HG02938 (cell line): ENCODE data around the gene USP6NL.

ENCODE experiments used
- ATAC-seq: cut with Tn5 transposase; IDR thresholded peaks from one replicate; pipeline ENCODE4 v1.9.1; 2021; ENCODE audit warnings: mild to moderate bottlenecking, moderate library complexity; ENCODE audit not compliant: unreplicated experiment

USP6NL gene

DNA sequence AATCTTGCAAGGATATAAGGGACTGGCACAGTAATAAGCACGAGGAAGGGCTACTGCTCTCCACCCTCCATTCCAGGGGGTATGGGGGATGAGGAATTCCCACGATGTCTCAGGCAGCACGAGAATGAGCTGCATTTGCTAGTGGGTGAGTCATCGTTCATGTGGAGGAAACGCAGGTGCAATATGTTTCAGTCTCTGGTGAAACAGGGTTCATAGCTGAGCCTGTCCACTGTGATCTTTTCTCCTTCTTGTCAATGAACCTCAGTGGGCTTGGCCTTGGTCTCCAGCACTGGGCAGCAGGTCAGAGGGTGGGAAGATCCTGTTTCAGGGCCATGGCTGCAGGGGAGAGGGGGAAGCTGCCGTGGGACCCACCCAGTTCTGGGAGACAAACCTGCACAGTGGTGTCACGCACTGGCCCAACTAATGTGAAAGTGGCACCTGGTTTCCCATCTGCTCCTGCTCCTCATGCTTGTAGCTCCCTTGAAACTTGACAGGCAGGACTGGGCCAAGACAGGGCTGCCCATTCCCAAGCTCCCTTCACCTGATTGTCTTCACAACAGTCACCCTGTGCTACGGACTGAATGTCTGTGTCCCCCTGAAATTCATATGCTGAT, 181.9 kb downstream of the USP6NL start:
- no peak for ATAC-seq

DNA sequence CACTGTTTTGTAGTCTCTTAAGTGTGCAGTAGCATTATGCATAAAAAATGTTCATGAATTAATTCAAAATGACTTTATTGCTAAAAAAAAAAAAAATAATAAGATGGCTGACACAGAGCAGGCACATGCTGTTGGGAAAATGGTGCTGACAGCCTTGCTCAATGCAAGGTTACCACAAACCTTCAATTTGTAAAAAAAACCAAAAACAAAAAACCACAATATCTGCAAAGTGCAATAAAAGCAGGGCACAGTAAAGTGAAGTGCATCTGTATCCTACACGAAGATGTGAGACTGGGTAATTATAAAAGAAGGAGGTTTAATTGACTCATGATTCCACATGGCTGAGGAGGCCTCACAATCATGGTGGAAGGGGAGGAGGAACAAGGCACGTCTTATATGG, 185.8 kb downstream of the USP6NL start:
- ATAC-seq = no peak

DNA sequence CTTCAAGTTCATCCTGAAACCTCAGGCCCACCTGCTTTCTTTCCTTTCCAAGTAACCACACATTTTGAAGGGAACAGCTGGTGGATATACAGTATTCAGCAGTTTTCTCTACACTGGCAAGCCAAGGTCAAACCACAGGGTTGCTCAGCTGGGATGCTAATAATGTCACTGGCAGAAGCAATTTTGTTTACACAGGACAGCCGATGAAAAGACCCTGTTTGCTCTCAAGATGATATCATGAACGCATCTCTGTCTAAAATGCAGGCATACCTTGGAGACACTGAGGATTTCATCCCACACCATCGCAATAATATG, 186.2 kb downstream of the USP6NL start:
- no peak for ATAC-seq

DNA sequence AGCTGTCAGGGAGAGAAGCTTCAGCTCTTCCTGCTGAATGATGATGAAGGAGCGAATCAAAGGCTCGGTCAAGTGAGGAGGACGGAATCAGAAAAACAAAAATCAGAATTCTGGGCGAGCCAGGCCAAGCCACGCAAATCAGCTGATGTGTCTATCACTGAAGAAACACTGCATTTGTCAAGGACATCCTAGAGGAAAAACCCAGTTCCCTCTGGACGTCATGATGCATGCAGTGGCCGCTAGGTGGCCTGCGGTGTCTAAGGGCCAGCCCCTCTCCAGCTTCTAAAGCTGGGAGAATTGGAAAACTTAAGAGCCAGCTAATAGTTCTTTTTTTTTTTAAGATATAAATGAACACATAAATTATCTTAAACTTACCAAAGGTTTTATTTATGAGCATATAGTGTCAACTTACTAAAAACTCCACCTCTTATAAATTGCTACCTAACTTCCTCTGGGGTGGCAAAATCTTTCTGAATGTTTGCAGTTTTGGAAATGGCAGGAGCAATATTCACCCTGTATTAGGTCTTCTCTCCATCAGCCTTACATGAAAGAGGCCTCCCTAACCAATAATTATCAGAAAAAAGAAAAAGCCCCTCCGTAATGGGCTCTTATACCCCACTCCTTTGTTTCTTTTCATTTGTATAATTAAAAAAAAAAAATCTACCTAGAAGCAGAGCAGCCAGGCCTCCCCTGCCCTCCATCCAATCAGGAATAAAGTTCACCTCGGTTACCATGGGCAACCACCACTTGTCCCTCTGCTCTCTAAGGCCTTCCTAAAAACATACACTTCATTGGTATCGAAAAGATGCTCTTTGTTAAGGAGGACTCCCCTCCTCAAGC, 186.8 kb downstream of the USP6NL start:
- ATAC-seq = no peak

DNA sequence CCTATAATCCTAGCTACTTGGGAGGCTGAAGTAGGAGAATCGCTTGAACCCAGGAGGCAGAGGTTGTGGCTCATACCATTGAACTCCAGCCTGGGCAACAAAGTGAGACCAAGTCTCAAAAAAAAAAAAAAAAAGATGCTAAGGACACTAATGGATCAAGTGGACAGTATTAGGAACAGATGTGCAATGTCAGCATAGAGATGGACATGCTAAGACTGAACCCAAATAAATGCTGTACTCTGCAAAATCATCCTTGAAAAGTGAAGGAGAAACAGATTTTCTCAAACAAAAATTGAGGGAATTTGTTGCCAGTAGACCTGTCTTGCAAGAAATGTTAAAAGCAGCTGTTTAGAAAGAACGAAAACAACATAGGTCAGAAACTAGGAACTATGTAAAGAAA, 194.5 kb downstream of the USP6NL start:
- no peak for ATAC-seq

DNA sequence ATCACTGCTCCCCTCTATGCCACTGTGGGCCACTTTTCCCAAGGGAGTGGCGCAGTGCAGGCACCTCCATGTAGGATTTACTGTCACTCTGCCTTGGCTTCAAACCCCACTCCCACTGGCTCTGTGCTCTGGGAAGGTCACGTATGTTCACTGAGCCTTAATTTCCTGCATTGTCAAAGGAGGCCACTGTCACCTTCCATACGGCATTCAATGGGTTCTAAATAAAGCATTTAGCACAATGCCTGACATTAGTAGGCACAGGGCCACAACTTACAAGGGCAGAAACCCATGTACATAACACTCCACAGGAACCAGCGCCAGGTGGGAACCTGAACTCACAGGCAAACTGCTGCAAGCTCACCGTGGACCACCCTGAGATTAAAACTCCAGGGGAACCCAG, 196.4 kb downstream of the USP6NL start:
- ATAC-seq = no peak

DNA sequence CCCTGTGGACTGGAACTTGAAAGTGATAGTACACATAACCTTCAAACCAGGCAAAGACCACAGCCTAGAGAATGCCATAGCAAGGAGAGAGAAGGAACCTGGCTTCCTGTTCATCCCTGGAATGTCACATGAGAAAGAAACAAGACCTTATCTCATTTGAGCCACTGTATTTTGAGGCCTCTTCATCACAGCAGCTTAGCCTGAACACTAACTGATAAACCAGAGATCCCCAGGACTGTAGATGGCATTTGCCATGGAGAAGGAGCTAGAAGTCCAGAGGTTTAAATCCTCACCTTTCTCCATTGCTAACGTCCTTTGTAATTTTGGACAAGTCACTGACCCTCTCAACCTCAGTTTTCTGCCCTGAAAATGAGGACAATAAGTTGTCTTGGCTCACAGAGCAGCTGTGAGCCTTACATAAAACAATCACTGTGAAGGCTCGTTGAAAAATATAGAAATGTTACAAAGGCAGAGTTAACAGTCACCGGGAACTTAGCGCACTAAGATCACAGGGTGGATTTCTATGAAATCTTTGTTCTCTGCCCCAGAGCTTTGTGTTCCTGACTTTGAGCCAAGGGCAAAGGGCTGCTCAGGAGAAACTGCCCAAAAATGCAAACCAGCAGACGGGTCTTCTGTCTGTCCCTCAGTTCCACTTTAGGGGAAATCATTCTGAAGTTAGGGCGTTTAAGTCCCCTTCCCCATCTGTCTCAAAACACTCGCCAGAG, 197.0 kb downstream of the USP6NL start:
- ATAC-seq = no peak

DNA sequence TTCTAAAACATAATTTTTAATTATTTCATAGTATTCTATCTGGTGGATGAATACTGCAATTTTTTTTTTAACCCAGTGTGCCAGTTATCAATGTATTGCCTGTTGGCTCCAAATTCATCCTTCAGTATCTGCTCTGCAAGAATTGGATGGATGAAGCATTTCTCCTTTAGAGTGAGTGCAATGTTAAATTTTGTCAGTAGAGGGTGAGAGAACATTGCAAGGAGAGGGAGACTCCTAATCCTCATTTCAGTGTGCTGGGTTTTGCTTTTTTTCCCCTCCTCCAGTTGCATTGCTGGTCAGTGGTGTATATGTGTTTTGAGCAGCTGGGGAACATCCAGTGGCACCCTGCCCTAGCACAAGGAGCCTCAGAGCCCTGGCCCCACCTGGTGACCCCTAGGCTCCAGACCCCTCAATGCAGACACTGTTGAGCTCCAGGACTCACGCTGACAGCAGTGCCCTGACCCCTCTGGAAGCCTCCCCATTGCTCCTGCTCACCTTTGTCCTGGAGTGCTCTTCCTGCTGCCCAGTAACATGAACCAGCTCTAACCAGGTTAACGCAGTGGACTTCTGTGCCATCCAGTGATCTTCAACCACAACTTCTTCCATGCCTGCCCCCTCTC, 199.4 kb downstream of the USP6NL start:
- ATAC-seq = no peak

DNA sequence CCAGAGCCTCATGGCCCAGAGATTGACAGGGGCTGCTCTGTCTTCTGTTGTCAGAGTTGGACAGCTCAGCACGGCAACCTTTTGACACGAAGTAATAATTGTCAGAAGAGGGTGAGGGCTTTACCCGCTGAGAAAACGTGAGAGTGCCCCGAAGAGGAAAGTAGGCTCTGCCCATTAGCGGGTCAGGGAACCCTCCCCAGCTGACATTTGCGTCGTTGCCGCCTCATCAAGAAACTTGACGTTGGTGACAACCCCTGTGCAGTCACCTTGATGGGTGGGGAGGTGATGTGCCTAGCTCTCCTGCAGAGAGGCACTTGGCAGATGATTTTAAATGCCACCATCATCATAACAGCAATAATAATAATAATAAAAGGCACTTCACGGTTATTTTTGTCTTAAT, 202.1 kb downstream of the USP6NL start:
- ATAC-seq = no peak

- no peak for ATAC-seq
Observed at GRCh38 chr10:11407939-11408338, 203.5 kb downstream of the USP6NL start.

- ATAC-seq = no peak
Observed at GRCh38 chr10:11406746-11407145, 204.7 kb downstream of the USP6NL start.

GRCh38 chr10:11404901-11405300, 206.5 kb downstream of the USP6NL start:
- ATAC-seq = no peak
